Chondrocyte (in vitro differentiated cells): ENCODE results near the gene MICALL2. TPM values are rescaled to one million over a fixed set of nuclear protein-coding genes. Genes with fewer than 3 reads are reported as not detected.

ENCODE experiments used
- DNase-seq: peaks from one replicate; pipeline ENCODE4 v3.0.0; 2021; ENCODE audit warnings: mixed read lengths, low spot score
- H3K27ac Mint-ChIP-seq: one replicate; pipeline ENCODE4 v1.8.0; 2021; ENCODE audit warnings: mild to moderate bottlenecking, moderate library complexity, mixed read lengths; ENCODE audit not compliant: unreplicated experiment
- H3K27me3 Mint-ChIP-seq: 2 replicates; pipeline ENCODE4 v1.8.0; 2021; ENCODE audit warnings: low read depth, mixed read lengths
- H3K36me3 Mint-ChIP-seq: 2 replicates; pipeline ENCODE4 v1.8.0; 2021; ENCODE audit warnings: low read depth, mixed read lengths
- H3K4me1 Mint-ChIP-seq: 2 replicates; pipeline ENCODE4 v1.8.0; 2021; ENCODE audit warnings: low read depth, mild to moderate bottlenecking, mixed read lengths
- H3K4me3 Mint-ChIP-seq: one replicate; pipeline ENCODE4 v1.8.0; 2021; ENCODE audit warnings: mild to moderate bottlenecking, moderate library complexity, mixed read lengths; ENCODE audit not compliant: unreplicated experiment
- H3K9me3 Mint-ChIP-seq: 2 replicates; pipeline ENCODE4 v1.8.0; 2021; ENCODE audit warnings: low read depth, mixed read lengths
- long read RNA-seq: library from polyadenylated mRNA; stranded (forward); transcript quantifications from one replicate; pipeline ENCODE4 v2.0.0, GENCODE V29; 2021
- total RNA-seq: library from RNA; stranded (reverse); gene quantifications from 3 replicates; pipeline ENCODE4 v1.2.1, GENCODE V29; 2021
- TF ChIP-seq, protein P1 (sequence below): fragments of 200-600 bp; sonication (generic); IDR thresholded peaks from 2 replicates; pipeline ENCODE4 v1.5.0; 2021; ENCODE audit warnings: antibody characterized with exemption, mild to moderate bottlenecking, moderate library complexity

The MICALL2 gene
- 44.5 to 56.9 TPM (median 45.2 TPM) in 3 replicates for total RNA-seq
- long read RNA-seq, transcript MICALL2-201 (17 exons, 3,121 nt) = major isoform, 22 of 66 reads
- long read RNA-seq, partial matches to known transcripts = 16 of 66 reads
- long read RNA-seq, other reads (novel, unspliced or antisense) = 25 of 66 reads

DNA sequence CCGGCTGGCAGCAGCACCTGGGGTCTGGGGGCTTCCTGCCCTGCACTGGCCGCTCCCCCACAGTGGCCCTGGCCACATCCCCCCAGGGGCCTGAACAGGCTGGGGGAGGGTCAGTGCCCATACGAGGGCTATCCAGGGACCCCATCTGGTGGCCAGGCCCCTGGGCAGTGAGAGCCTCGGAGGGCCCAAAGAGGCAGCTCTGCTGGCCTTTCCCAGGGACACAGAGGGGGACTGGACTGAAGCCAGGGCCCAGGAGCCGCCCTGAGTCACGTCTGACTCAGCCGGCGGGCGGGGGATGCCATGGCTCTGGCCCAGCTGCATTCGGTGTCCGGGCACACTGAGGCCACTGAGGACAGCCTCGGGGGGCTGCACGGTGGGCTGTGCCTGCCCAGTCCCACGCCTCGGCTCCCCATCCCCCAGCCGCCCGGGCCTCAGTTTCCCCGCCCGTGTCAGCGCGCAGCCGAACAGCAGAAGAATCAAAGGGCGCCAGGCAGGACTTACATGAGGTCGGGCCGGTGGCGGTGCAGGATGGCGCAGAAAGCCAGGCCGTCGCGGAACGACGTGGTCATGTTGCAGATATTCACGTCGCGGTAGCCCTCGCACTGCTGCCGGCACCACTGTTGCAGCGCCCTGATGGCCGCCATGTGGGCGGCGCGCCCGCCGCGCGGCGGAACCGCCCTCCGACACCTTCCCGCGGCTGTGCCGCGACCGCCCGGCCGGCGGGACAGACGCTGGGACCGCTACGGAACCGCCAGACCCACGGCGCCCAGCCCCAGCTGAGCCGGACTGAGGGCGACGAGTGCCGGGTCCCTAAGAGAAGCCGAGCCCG is at the start of gene MICALL2:
Gene MICALL2, minus strand, starts transcription at position 788 of the 829 bp plus-strand sequence. Its CDS starts 144 bp downstream, at position 644.
- Mint-ChIP-seq H3K4me1 (peaks cover 64% of the 10 kb centered on the region), H3K27me3 (no peaks in the 10 kb centered on the region)

DNA sequence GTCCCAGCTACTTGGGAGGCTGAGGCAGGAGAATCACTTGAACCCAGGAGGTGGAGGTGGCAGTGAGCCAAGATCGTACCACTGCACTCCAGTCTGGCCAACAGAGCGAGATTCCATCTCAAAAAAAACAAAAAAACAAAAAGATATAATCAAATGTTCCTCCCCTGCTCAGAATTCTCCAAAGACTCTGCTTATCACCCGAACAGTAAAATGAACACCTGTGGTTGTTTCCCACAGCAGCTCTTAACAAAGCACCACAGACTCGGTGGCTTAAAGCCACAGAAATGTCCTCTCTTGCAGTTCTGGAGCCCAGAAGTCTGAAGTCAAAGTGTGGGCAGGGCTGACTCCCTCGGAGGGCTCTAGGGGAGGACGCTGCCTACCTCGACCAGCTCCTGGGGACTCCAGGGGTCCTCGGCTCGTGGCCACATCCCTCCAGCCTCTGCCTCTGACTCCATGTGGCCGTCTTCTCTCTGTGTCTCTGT is 49.0 kb upstream of the MICALL2 start:
- Mint-ChIP-seq H3K4me1 (peaks cover 16% of the 10 kb centered on the region), H3K27me3 (no peaks in the 10 kb centered on the region), H3K9me3 (no peaks in the 10 kb centered on the region), H3K27ac (no peak overlapping the region), H3K4me3 (no peak overlapping the region), H3K36me3 (no peaks in the 10 kb centered on the region)
- TF ChIP-seq, protein P1, sequence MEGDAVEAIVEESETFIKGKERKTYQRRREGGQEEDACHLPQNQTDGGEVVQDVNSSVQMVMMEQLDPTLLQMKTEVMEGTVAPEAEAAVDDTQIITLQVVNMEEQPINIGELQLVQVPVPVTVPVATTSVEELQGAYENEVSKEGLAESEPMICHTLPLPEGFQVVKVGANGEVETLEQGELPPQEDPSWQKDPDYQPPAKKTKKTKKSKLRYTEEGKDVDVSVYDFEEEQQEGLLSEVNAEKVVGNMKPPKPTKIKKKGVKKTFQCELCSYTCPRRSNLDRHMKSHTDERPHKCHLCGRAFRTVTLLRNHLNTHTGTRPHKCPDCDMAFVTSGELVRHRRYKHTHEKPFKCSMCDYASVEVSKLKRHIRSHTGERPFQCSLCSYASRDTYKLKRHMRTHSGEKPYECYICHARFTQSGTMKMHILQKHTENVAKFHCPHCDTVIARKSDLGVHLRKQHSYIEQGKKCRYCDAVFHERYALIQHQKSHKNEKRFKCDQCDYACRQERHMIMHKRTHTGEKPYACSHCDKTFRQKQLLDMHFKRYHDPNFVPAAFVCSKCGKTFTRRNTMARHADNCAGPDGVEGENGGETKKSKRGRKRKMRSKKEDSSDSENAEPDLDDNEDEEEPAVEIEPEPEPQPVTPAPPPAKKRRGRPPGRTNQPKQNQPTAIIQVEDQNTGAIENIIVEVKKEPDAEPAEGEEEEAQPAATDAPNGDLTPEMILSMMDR = no peak
- DNase-seq = no peak

More for the DNA sequence above, at the start of gene MICALL2:
- DNase-seq = no peak
- Mint-ChIP-seq H3K9me3 (no peaks in the 10 kb centered on the region), H3K27ac (peak within 1 kb of the TSS; percentile 91), H3K4me3 (peak within 1 kb of the TSS; percentile 90), H3K36me3 (no peaks in the 10 kb centered on the region)
- TF ChIP-seq, protein P1 = no peak

DNA sequence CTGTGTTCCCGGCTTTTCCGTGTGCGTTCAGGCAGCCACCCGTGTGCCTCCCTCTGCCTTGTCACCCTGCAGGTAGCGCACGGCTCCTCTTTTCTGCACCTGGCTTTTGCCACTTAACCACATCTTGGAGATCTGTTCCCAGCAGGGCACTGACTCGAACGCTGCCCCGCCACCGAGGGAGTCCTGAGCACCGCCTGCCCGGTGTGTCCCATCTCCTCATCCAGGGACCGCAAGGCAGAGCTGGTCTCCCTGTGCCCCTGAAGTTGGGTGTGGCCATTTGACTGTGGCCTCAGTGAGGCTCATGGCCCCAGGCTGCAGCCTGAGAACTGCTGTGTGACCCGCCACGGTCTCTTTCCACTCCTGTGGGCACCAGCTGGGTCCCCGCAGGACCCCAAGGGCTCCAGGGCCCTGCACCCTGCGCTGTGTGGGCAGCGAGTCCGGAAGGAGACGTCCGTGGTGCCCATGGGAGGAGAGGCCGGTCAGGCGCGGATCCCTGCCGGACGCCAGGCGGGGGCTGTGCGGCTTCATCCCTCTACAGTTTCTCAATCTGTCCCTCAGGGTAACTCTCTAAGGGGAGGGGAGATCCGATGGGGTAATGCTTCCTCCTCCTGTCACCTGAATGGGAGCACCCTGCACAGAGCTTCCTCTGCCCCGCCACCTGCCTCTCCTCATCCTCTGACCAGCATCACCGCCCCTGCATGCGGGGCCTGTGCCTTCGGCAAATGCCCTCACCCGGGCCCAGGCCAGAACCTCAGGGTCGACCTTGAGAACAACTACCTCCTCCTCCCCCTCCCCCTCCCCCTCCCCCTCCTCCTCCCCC is 46.7 kb upstream of the MICALL2 start:
- H3K27ac Mint-ChIP-seq = no peak overlapping the region
- H3K27me3 Mint-ChIP-seq = no peaks in the 10 kb centered on the region
- TF ChIP-seq, protein P1 = no peak
- H3K9me3 Mint-ChIP-seq = no peaks in the 10 kb centered on the region
- H3K36me3 Mint-ChIP-seq = peaks cover 4% of the 10 kb centered on the region
- peaks cover 25% of the 10 kb centered on the region for H3K4me1 Mint-ChIP-seq
- peak overlapping the region; percentile 35 for H3K4me3 Mint-ChIP-seq
- no peak for DNase-seq

DNA sequence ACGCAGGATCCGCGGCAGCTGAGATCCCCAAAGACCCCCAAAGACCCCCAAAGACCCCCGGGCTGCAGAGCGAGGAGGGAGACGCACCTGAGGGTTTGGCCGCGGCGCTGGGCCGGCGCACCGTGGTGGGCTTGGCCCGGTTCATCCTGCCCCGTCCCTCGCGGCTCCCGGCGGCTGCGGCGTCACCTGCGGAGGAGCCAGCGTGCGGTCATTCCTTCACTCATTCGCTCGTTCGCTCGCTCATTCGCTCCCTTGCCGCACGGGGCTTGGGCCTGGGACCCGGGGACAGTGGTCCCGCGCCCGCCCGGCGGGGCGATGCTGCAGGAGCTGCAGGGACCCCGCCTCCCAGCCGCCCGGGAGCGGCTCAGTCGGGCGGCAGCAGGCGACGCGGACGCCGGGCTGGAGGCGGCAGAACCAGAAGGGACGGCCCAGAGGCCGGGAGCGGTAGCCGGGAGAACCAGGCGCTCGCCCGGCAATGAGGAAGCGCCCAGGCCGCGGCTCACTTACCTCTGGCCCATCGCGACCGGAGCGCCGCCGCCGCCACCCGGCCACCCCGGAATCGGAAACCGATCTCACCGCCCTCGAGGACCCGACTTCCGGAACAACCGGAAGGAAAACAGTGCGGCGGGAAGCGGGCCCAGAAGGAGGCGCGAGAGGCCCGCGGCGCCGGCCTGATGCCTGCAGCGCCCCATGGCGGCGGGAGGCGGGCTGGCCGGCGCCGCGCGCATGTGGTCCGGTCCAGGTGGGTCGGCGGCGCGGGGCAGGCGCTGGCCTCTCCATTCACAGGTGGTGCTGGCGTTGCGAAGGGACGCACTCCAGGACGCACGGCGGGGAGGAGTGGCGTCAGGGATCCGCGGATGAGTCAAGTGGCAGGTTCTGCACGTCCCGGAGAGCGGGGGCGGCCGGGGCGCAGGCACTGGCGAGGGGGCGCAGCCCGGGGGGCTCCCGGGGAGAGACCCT is 44.8 kb upstream of the MICALL2 start, which contains the start of gene INTS1:
Gene INTS1, minus strand, starts transcription at position 574 of the 960 bp plus-strand sequence. Its CDS starts 429 bp downstream, at position 145.
- Mint-ChIP-seq H3K9me3 (no peaks in the 10 kb centered on the region), H3K27ac (peak within 1 kb of the TSS; percentile 77), H3K27me3 (no peaks in the 10 kb centered on the region), H3K4me1 (peaks cover 25% of the 10 kb centered on the region), H3K4me3 (peak within 1 kb of the TSS; percentile 81), H3K36me3 (peaks cover 9% of the 10 kb centered on the region)
- peak; percentile 94 for DNase-seq
- TF ChIP-seq, protein P1 = peak; percentile 91
